ENCODE data around the gene SLC41A3. TPM values are rescaled to one million over a fixed set of nuclear protein-coding genes. Genes with fewer than 3 reads are reported as not detected.

The SLC41A3 gene
- total and polyA plus RNA-seq, 10 of the 15 experiments (the other 5 are each of a cell fraction or from before 2014, with no cell fraction given), result 8.3 to 29.5 (median 16.7) TPM

DNA sequence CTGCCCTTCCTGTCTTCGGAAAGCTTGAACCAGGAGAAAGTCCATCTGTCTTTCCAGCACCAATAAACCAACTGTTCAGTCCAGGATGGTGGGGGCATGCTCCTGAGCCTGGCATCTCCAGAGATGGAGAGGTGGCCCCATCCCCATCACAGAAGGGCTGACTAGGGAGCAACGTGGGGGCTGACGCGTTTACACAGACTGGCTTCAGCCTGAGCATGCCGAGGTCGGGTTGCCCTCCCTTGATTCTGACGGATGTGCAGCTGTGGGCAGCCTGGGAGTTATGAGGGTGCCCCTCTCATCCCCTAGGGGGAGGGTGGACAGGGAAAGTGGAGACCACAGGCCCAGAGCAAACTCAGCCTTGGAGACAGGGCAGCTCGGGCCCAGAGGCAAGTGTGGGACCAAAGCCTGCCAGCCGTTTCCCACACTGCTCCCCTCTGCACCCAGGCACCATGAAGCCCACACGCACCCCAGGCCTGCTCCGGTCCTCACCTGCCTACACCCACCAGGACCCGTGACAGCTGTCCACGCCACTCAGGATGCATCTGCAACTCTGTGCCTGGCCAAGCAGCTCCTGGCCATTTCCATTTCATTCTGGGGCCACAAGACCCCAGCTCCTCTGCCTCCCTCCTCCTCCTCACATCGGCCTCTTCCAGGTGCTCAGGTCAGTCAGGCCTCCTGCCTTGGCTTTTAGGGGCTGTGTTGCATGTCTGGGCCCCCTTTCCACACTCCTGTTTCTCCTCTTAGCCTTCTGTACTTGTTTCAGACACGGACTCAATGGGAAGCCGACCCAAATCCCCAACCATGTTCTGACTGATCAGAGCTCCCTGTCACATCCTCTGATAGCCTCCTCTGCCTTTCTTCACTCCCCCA is 48.2 kb upstream of the SLC41A3 start (continued):
- TF ChIP-seq, protein P1, sequence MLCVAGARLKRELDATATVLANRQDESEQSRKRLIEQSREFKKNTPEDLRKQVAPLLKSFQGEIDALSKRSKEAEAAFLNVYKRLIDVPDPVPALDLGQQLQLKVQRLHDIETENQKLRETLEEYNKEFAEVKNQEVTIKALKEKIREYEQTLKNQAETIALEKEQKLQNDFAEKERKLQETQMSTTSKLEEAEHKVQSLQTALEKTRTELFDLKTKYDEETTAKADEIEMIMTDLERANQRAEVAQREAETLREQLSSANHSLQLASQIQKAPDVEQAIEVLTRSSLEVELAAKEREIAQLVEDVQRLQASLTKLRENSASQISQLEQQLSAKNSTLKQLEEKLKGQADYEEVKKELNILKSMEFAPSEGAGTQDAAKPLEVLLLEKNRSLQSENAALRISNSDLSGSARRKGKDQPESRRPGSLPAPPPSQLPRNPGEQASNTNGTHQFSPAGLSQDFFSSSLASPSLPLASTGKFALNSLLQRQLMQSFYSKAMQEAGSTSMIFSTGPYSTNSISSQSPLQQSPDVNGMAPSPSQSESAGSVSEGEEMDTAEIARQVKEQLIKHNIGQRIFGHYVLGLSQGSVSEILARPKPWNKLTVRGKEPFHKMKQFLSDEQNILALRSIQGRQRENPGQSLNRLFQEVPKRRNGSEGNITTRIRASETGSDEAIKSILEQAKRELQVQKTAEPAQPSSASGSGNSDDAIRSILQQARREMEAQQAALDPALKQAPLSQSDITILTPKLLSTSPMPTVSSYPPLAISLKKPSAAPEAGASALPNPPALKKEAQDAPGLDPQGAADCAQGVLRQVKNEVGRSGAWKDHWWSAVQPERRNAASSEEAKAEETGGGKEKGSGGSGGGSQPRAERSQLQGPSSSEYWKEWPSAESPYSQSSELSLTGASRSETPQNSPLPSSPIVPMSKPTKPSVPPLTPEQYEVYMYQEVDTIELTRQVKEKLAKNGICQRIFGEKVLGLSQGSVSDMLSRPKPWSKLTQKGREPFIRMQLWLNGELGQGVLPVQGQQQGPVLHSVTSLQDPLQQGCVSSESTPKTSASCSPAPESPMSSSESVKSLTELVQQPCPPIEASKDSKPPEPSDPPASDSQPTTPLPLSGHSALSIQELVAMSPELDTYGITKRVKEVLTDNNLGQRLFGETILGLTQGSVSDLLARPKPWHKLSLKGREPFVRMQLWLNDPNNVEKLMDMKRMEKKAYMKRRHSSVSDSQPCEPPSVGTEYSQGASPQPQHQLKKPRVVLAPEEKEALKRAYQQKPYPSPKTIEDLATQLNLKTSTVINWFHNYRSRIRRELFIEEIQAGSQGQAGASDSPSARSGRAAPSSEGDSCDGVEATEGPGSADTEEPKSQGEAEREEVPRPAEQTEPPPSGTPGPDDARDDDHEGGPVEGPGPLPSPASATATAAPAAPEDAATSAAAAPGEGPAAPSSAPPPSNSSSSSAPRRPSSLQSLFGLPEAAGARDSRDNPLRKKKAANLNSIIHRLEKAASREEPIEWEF (IDR thresholded peaks at IDR 0.05; ENCODE audit: insufficient replicate concordance, low read depth, low read length), result no peak
- TF ChIP-seq, protein P2, sequence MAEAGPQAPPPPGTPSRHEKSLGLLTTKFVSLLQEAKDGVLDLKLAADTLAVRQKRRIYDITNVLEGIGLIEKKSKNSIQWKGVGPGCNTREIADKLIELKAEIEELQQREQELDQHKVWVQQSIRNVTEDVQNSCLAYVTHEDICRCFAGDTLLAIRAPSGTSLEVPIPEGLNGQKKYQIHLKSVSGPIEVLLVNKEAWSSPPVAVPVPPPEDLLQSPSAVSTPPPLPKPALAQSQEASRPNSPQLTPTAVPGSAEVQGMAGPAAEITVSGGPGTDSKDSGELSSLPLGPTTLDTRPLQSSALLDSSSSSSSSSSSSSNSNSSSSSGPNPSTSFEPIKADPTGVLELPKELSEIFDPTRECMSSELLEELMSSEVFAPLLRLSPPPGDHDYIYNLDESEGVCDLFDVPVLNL (IDR thresholded peaks at IDR 0.05; ENCODE audit: low read depth, low read length), result no peak
- TF ChIP-seq, protein P3, sequence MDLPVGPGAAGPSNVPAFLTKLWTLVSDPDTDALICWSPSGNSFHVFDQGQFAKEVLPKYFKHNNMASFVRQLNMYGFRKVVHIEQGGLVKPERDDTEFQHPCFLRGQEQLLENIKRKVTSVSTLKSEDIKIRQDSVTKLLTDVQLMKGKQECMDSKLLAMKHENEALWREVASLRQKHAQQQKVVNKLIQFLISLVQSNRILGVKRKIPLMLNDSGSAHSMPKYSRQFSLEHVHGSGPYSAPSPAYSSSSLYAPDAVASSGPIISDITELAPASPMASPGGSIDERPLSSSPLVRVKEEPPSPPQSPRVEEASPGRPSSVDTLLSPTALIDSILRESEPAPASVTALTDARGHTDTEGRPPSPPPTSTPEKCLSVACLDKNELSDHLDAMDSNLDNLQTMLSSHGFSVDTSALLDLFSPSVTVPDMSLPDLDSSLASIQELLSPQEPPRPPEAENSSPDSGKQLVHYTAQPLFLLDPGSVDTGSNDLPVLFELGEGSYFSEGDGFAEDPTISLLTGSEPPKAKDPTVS (IDR thresholded peaks at IDR 0.05; ENCODE audit: low read depth, low read length), result no peak
- TF ChIP-seq CHD2 (IDR thresholded peaks at IDR 0.05; ENCODE audit: borderline replicate concordance, low read depth, low read length), result no peak
- no peak for TF ChIP-seq SUZ12 (IDR thresholded peaks at IDR 0.05; ENCODE audit: unreplicated experiment)
- TF ChIP-seq, protein P4, sequence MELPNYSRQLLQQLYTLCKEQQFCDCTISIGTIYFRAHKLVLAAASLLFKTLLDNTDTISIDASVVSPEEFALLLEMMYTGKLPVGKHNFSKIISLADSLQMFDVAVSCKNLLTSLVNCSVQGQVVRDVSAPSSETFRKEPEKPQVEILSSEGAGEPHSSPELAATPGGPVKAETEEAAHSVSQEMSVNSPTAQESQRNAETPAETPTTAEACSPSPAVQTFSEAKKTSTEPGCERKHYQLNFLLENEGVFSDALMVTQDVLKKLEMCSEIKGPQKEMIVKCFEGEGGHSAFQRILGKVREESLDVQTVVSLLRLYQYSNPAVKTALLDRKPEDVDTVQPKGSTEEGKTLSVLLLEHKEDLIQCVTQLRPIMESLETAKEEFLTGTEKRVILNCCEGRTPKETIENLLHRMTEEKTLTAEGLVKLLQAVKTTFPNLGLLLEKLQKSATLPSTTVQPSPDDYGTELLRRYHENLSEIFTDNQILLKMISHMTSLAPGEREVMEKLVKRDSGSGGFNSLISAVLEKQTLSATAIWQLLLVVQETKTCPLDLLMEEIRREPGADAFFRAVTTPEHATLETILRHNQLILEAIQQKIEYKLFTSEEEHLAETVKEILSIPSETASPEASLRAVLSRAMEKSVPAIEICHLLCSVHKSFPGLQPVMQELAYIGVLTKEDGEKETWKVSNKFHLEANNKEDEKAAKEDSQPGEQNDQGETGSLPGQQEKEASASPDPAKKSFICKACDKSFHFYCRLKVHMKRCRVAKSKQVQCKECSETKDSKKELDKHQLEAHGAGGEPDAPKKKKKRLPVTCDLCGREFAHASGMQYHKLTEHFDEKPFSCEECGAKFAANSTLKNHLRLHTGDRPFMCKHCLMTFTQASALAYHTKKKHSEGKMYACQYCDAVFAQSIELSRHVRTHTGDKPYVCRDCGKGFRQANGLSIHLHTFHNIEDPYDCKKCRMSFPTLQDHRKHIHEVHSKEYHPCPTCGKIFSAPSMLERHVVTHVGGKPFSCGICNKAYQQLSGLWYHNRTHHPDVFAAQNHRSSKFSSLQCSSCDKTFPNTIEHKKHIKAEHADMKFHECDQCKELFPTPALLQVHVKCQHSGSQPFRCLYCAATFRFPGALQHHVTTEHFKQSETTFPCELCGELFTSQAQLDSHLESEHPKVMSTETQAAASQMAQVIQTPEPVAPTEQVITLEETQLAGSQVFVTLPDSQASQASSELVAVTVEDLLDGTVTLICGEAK (IDR thresholded peaks at IDR 0.05; ENCODE audit: borderline replicate concordance), result no peak
- no peak for TF ChIP-seq CEBPB (IDR thresholded peaks at IDR 0.05; ENCODE audit: borderline replicate concordance in 1 of 2, low read depth in 2 of 2, low read length in 2 of 2)
- no peak for TF ChIP-seq CBX3 (IDR thresholded peaks at IDR 0.05; ENCODE audit: borderline replicate concordance, low read depth)
